HT1080 (cell line): Measurements from ENCODE around the gene RABGEF1. TPM values are rescaled to one million over a fixed set of nuclear protein-coding genes. Genes with fewer than 3 reads are reported as not detected.
"Not testable (repeated sequence)": the region's sequence is repeated elsewhere in the genome, so short reads cannot be mapped to it uniquely, and the experiment has no call there.

Experiments
- DNase-seq: peaks from one replicate; pipeline ENCODE4 v3.0.0-alpha.2; 2015; ENCODE audit warnings: low read depth
- total RNA-seq: library from RNA; depleted of rRNA; stranded (reverse); fragments of >200 nt; shearing (Covaris generic); gene quantifications from 2 replicates; pipeline ENCODE4 v1.2.3, GENCODE V29; 2014

The RABGEF1 gene
- total RNA-seq, 1 experiment from 2014 or later = 34.3 TPM

DNA sequence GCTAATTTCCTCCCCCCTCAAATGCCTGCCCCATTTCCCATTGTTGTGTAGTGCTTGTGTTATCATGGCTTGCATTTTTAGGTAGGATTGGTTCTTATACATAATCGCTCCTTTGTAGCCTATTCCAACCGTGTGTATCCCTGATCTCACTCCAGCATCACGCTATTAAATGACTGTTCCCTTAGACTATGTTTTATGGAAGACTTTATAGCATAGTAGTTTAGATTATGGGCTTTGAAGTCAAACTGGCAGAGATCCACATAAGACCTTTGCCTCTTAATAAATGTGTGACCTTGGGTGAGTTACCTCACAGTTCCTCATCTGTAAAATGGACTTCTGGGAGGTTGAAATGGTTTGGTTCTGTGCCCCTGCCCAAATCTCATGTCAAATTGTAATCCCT lies 5.4 kb upstream of the RABGEF1 start:
- no peak for DNase-seq

DNA sequence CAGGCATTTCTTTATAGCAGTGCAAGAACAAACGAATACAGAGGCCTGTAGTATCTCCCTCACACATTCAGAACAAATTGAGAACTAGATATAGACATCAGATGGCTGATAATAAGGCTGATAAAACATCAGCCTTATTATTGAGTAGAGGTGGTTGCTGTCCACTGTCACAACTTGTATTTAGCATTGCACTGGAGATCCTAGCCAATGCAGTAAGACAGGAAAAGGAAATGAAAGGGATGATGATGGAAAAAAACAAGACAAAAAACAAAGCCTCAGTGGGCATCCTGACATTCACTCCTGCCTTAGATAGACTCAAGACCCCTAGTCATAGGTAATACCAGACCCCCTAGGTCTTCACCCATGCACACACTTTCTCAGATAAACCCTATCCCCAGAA lies 4.7 kb upstream of the RABGEF1 start:
- DNase-seq = no peak

GRCh38 chr7:66736892-66737291 lies 3.6 kb upstream of the RABGEF1 start:
- DNase-seq = no peak

DNA sequence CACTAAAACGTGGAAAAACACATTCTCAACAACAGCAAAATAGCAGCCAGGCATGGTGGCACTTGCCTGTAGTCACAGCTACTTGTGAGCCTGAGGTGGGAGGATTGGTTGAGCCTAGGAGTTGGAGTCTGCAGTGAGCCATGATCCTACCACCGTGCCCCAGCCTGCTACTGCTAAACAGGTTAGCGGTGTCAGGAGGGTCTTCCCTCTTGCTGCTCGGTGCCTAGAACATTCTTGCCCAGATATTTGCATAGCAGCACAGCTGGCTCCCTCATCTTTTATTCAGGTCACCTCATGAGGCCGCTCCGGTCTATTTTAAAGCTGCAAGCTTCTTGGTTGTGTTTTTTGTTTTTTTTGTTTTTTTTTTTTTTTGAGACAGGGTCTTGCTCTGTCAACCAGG lies 2.9 kb upstream of the RABGEF1 start:
- no peak for DNase-seq

DNA sequence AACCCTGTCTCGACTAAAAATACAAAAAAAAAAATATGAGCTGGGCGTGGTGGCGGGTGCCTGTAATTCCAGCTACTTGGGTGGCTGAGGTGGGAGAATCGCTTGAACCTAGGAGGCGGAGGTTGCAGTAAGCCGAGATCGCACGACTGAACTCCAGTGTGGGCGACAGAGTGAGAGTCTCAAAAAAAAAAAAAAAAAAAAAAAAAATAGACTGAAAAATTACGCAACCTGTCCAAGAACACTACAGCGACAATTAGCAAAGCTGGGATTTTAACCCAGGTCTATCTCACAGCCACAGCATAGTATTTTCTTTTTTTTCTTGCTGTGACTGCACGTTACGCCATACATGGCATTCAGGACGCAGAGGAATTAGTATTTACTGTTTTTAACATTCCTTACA lies 1.1 kb upstream of the RABGEF1 start:
- DNase-seq = no peak

GRCh38 chr7:66739953-66740301 lies 606 bp upstream of the RABGEF1 start:
- no peak for DNase-seq

DNA sequence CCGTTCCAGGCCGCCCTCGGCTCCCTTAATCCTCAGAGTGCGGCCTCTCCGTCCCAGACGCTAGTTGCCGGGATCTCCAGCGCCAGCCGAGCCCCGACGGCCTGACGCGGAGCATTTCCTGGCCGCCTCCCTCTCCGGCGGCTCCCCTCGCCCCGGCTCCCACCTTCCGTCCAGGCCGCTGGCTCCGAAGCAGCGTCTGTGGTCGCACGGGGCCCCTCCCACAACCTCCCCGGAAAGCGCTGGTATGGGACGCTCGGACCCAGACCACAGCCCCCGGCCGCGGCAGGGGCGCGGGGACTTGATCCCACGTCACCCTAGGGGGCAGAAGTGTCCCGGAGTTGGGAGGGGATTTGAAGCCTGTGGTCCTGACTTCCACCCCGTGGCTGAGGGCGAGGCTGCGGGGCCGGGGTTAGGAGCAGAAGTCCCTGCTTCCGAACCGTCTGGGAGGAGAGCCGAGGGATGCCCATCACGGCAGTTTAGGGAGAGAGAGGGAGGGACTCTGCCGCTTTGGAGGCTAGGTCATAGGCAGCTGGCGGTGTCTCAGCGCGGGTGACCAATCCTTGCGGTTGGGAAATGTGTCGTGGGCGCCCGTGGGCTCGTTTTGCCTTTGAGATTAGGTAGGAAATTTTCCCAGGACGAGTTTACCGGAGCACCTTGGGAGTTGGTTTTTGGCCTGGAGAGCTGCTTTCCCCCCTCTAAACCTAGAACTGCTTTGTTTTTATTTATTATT lies 612 bp downstream of the RABGEF1 start:
- DNase-seq = peak; percentile 50

- DNase-seq = peak; percentile 36
Measured at GRCh38 chr7:66741710-66742049, 1.1 kb downstream of the RABGEF1 start.

DNA sequence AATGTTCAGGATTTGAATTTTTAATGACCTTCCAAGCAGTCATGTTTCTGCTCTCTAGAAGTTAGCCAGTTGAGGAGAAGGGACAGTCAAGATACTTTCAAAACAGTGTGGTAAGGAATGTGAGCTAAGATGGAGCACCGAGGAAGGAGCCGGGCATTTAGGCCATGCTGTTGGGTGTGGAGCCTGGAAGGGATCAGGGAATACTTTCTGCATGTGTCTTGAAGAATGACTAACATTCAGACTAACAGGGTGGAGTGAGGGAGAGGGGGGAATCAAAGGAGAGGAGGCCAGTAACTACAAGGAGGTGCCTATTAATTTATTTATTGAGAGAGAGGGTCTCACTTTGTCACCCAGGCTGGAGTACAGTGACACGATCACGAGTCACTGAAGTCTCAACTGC lies 1.8 kb downstream of the RABGEF1 start:
- DNase-seq = peak; percentile 66

- no peak for DNase-seq
Measured at GRCh38 chr7:66743920-66744319, 3.4 kb downstream of the RABGEF1 start.

DNA sequence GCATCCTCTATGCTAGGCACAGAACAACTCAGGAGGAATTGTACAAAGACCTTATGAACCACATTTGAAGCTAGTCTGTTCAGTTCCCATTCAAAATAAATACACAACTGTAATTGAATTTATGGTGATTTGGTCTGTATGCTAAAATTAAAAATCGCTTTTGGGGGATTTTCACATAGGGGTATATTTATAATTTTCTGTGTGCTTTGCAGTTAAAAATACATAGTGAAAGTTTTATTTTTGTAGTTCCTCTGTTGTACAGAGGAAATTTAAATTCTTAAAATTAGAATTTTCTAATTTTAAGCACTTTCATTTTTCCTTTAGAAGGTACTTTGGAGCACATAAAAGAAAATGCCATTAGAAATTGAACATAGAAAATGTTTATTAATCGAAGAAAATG lies 6.9 kb downstream of the RABGEF1 start:
- no peak for DNase-seq

DNA sequence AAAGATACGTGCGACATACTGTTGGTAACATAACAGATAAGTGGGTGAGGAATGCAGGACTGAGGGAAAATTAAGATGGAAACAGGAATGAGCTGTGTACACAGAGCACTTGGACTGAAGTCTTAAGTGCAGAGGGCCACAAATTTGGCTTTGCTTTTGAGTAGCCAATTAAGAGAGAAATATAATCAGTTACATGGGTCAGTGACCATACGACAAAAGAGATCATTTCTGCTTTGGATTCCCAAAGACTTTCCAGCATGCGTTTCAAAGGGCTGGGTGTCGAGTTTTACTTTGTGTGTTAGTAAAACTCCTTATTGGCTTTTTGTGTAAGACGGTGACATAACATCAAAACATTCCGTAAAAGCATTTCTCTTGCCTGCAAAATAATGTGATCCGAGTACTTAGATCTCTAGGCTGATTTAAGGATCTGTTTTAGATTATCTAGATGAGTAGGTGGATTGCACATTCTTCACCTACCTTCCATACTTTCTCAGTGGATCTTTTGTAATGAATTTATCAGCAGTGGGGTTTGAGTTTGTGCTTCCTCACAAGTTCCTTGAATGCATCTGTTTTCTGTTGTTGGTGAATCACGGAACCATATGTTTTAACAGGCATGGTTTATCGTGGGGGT lies 7.5 kb downstream of the RABGEF1 start:
- no peak for DNase-seq

DNA sequence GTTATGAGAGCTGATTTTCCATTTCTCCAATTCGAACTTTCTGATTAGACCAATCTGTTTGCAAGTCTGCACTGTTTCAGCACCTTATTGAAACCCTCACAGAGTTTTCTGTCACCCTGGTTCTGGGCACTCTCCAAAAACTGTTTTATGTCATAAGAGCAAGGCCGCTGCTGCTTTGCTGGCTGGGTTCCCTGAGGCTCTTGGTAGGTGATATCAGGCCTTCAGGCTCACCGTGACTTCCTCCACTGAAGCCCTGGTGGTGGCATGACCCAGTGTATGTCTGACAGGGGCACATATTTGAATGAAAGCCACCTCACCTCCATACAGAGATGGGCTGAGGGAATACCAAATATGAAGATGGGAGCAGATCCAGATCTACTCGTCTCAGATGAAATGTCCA lies 8.3 kb downstream of the RABGEF1 start:
- no peak for DNase-seq

DNA sequence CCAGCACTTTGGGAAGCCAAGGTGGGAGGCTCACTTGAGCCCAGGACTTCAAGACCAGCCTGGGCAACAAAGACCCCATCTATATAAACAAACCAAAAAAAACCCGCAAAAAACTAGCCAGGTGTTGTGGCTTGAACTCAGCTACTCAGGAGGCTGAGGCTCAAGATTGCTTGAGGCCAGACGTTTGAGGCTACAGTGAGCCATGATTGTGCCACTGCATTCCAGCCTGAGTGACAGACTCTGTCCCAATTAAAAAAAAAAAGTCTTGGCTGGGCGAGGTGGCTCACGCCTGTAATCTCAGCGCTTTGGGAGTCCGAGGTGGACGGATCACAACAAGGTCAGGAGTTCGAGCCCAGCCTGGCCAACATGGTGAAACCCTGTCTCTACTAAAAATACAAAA lies 11.4 kb downstream of the RABGEF1 start:
- no peak for DNase-seq

- no peak for DNase-seq
Measured at GRCh38 chr7:66754541-66754940, 14.0 kb downstream of the RABGEF1 start.

DNA sequence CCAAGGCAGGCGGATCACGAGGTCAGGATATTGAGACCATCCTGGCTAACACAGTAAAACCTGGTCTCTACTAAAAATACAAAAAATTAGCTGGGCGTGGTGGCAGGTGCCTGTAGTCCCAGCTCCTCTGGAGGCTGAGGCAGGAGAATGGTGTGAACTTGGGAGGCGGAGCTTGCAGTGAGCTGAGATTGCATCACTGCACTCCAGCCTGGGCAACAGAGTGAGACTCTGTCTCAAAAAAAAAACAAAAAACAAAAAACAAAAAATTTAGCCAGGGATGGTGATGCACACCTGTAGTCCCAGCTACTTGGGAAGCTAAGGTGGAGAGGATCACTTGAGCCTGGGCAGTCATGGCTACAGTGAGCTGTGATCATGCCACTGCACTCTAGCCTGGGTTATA lies 14.5 kb downstream of the RABGEF1 start:
- DNase-seq = not testable (repeated sequence)

DNA sequence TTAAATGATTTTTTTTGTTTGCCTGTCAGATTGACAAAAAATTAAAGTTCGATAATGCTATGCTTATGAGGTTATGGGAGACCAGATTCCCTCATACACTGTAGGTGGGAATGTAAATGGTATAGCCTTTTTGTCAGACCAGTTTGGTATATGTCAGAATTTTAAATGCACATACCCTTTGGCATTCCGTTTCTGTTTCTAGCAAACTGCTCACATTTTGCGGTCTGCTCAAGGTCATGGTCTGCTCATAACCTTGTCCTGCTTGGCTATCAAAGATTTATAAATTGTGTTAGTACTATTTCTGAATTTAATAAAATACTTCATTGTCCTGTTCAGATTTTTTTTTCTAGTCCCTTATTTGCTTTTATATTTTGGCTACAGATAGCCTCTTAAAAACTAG lies 15.7 kb downstream of the RABGEF1 start:
- DNase-seq = not testable (repeated sequence)

- DNase-seq = no peak
Measured at GRCh38 chr7:66756889-66757288, 16.4 kb downstream of the RABGEF1 start.

GRCh38 chr7:66757939-66758338 lies 17.4 kb downstream of the RABGEF1 start:
- DNase-seq = no peak

- no peak for DNase-seq
Measured at GRCh38 chr7:66758950-66759628, 18.6 kb downstream of the RABGEF1 start.

DNA sequence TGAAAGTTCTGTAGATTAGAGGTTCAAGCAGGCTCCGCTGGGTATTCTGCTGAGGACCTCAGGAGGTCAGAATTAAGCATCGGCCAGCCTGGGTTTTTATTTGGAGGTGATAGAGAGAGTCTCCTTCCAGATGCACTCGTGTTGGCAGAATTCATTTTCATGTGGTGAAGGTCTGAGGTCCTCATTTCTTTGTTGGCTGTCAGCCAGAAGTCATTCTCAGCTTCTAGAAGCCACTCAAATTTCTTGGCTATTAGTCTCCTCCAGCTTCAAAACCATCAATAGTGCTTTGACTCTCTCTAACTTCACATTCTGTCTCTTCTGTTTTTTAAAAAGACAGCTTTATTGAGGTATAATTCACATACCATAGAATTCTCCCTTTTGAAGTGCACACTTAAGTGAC lies 22.6 kb downstream of the RABGEF1 start:
- DNase-seq = not testable (repeated sequence)

DNA sequence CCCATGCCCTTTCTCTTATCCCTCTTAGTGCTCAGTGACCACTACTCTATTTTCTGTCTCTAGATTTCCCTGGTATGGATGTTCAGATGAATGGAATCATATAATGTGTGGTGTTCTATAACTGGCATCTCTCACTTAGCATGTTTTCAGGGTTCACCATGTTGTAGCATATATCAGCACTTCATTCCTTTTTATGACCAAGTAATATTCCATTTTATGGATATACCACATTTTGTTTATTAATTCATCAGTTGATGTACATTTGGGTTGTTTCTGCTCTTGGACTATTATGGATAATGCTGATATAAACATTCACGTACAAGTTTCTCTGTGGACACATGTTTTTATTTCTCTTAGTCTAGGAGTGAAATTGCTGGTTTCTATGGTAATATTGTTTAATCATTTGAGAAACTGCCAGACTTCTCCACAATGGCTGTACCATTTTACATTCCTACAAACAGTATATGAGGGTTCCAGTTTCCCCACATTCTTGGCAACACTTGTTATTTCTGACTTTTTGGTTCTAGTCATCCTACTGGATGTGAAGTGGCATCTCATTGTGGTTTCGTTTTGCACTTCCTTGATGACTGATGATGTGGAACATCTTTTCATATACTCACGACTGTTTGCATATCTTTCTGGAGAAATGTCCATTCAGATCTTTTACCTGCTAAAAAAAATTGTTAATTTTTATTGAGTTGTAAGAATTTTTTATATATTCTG lies 23.3 kb downstream of the RABGEF1 start:
- peak; percentile 57 for DNase-seq
